Ectodermal cell (in vitro differentiated cells): Measurements from ENCODE around the gene STX2.
"Not testable (repeated sequence)": the region's sequence is repeated elsewhere in the genome, so short reads cannot be mapped to it uniquely, and the experiment has no call there.

Source experiments
- H3K27ac ChIP-seq: 2 replicates; pipeline ENCODE4 v1.7.0; 2013; ENCODE audit warnings: mild to moderate bottlenecking, low read depth, low read length; ENCODE audit not compliant: insufficient read depth, poor library complexity, severe bottlenecking
- H3K27me3 ChIP-seq: 2 replicates; pipeline ENCODE4 v1.7.0; 2013; ENCODE audit warnings: mild to moderate bottlenecking, low read length; ENCODE audit not compliant: insufficient read depth, control insufficient read depth, poor library complexity, severe bottlenecking
- H3K36me3 ChIP-seq: one replicate; pipeline ENCODE4 v1.7.0; 2013; ENCODE audit warnings: low read length; ENCODE audit not compliant: control insufficient read depth, insufficient read depth
- H3K4me1 ChIP-seq: one replicate; pipeline ENCODE4 v1.7.0; 2013; ENCODE audit warnings: low read length; ENCODE audit not compliant: control insufficient read depth, insufficient read depth
- H3K4me3 ChIP-seq: 2 replicates; pipeline ENCODE4 v1.7.0; 2013; ENCODE audit warnings: low read depth, low read length, control low read depth; ENCODE audit not compliant: insufficient read depth
- H3K9me3 ChIP-seq: 2 replicates; pipeline ENCODE4 v1.7.0; 2013; ENCODE audit warnings: mild to moderate bottlenecking, low read length, moderate library complexity; ENCODE audit not compliant: control insufficient read depth
- WGBS, 2 experiments: methylation state at CpG; one replicate each; pipeline ENCODE4 v1.1.7; 2013; ENCODE audit warnings: missing lambda C conversion rate in 2 of 2; 5-methylcytosine and 5-hydroxymethylcytosine counted together

The STX2 gene

GRCh38 chr12:130787041-130787440, 52.0 kb downstream of the STX2 start:
- Histone ChIP-seq H3K36me3 (peaks cover 3% of the 10 kb centered on the region), H3K27ac (no peak overlapping the region), H3K4me3 (no peak overlapping the region), H3K9me3 (peaks cover 3% of the 10 kb centered on the region), H3K27me3 (no peaks in the 10 kb centered on the region), H3K4me1 (peaks cover 40% of the 10 kb centered on the region)
- WGBS, 2 experiments = 71 to 76% methylated on average over 10 of the region's 10 CpGs

- Histone ChIP-seq H3K27ac (no peak overlapping the region), H3K9me3 (peaks cover 3% of the 10 kb centered on the region), H3K4me1 (peaks cover 14% of the 10 kb centered on the region), H3K4me3 (no peak overlapping the region), H3K36me3 (peaks cover 3% of the 10 kb centered on the region), H3K27me3 (no peaks in the 10 kb centered on the region)
- 63% methylated on average over 18 of the region's 18 CpGs for WGBS, 2 experiments
These were observed 55.8 kb downstream of the STX2 start for GRCh38 chr12:130783110-130783715.

- 90 to 91% methylated on average over 13 of the region's 13 CpGs for WGBS, 2 experiments
- not testable (repeated sequence) for H3K9me3 ChIP-seq
These were observed 56.8 kb downstream of the STX2 start for GRCh38 chr12:130782245-130782644.

GRCh38 chr12:130780880-130781575, 58.0 kb downstream of the STX2 start:
- peaks cover 3% of the 10 kb centered on the region for H3K4me1 ChIP-seq
- peaks cover 3% of the 10 kb centered on the region for H3K36me3 ChIP-seq
- no peak overlapping the region for H3K4me3 ChIP-seq
- H3K27ac ChIP-seq = no peak overlapping the region
- WGBS, 2 experiments = 93 to 95% methylated on average over 28 of the region's 28 CpGs
- H3K9me3 ChIP-seq = peaks cover 3% of the 10 kb centered on the region
- H3K27me3 ChIP-seq = no peaks in the 10 kb centered on the region

More at GRCh38 chr12:130782245-130782644, 56.8 kb downstream of the STX2 start:
- not testable (repeated sequence) for H3K4me1 ChIP-seq, H3K4me3 ChIP-seq, H3K27me3 ChIP-seq, H3K27ac ChIP-seq, H3K36me3 ChIP-seq

- Histone ChIP-seq H3K4me3 (no peak overlapping the region), H3K27me3 (peaks cover 5% of the 10 kb centered on the region), H3K9me3 (peaks cover 3% of the 10 kb centered on the region), H3K27ac (no peak overlapping the region), H3K36me3 (peaks cover 3% of the 10 kb centered on the region), H3K4me1 (peaks cover 10% of the 10 kb centered on the region)
- WGBS, 2 experiments = 86 to 87% methylated on average over 10 of the region's 10 CpGs
These were observed 58.7 kb downstream of the STX2 start for GRCh38 chr12:130780325-130780724.

GRCh38 chr12:130778776-130779175, 60.3 kb downstream of the STX2 start:
- Histone ChIP-seq H3K27me3 (peaks cover 8% of the 10 kb centered on the region), H3K27ac (no peak overlapping the region)
- 79 to 85% methylated on average over 5 of the region's 5 CpGs for WGBS, 2 experiments

GRCh38 chr12:130776857-130777339, 62.2 kb downstream of the STX2 start:
- peaks cover 10% of the 10 kb centered on the region for H3K4me1 ChIP-seq

More at GRCh38 chr12:130778776-130779175, 60.3 kb downstream of the STX2 start:
- H3K9me3 ChIP-seq = no peaks in the 10 kb centered on the region
- no peak overlapping the region for H3K4me3 ChIP-seq
- peaks cover 3% of the 10 kb centered on the region for H3K36me3 ChIP-seq
- peaks cover 10% of the 10 kb centered on the region for H3K4me1 ChIP-seq

GRCh38 chr12:130775953-130776856, 62.8 kb downstream of the STX2 start:
- peak overlapping the region; percentile 27 for H3K4me3 ChIP-seq
- H3K9me3 ChIP-seq = no peaks in the 10 kb centered on the region
- H3K27me3 ChIP-seq = peaks cover 8% of the 10 kb centered on the region
- H3K4me1 ChIP-seq = peaks cover 10% of the 10 kb centered on the region
- H3K27ac ChIP-seq = peak overlapping the region; percentile 61
- 6 to 7% methylated on average over 41 of the region's 41 CpGs for WGBS, 2 experiments
- no peaks in the 10 kb centered on the region for H3K36me3 ChIP-seq

More at GRCh38 chr12:130776857-130777339, 62.2 kb downstream of the STX2 start:
- 86% methylated on average over 11 of the region's 11 CpGs for WGBS, 2 experiments
- H3K27ac ChIP-seq = no peak overlapping the region
- H3K4me3 ChIP-seq = no peak overlapping the region
- H3K36me3 ChIP-seq = no peaks in the 10 kb centered on the region
- H3K27me3 ChIP-seq = peaks cover 8% of the 10 kb centered on the region
- H3K9me3 ChIP-seq = no peaks in the 10 kb centered on the region

GRCh38 chr12:130770413-130771028, 68.5 kb downstream of the STX2 start:
- no peaks in the 10 kb centered on the region for H3K9me3 ChIP-seq
- H3K27me3 ChIP-seq = peaks cover 6% of the 10 kb centered on the region
- WGBS, 2 experiments = 90% methylated on average over 7 of the region's 7 CpGs
- no peaks in the 10 kb centered on the region for H3K36me3 ChIP-seq
- H3K4me1 ChIP-seq = peaks cover 2% of the 10 kb centered on the region
- H3K27ac ChIP-seq = no peak overlapping the region
- no peak overlapping the region for H3K4me3 ChIP-seq
